GM21576 (cell line): ENCODE measurements around the gene GABRR2.
"Not testable (repeated sequence)": the region's sequence is repeated elsewhere in the genome, so short reads cannot be mapped to it uniquely, and the experiment has no call there.

Experiments
- ATAC-seq: cut with Tn5 transposase; IDR thresholded peaks from one replicate; pipeline ENCODE4 v1.9.1; 2021; ENCODE audit warnings: mild to moderate bottlenecking, moderate library complexity; ENCODE audit not compliant: unreplicated experiment

The GABRR2 gene

GRCh38 chr6:89328976-89329375 is 13.9 kb upstream of the GABRR2 start:
- ATAC-seq: no peak

GRCh38 chr6:89324304-89324703 is 9.2 kb upstream of the GABRR2 start:
- no peak for ATAC-seq

- no peak for ATAC-seq
Observed at GRCh38 chr6:89323511-89323971, 8.4 kb upstream of the GABRR2 start.

- ATAC-seq: no peak
Observed at GRCh38 chr6:89321131-89321970, 6.3 kb upstream of the GABRR2 start.

GRCh38 chr6:89320012-89320559 is 5.0 kb upstream of the GABRR2 start:
- ATAC-seq: no peak

GRCh38 chr6:89317067-89317466 is 2.0 kb upstream of the GABRR2 start:
- no peak for ATAC-seq

- no peak for ATAC-seq
Observed at GRCh38 chr6:89314692-89315091, 407 bp downstream of the GABRR2 start.

- ATAC-seq: no peak
Observed at GRCh38 chr6:89313006-89313405, 2.1 kb downstream of the GABRR2 start.

- ATAC-seq: no peak
Observed at GRCh38 chr6:89311853-89312531, 3.1 kb downstream of the GABRR2 start.

GRCh38 chr6:89311530-89311852 is 3.6 kb downstream of the GABRR2 start:
- no peak for ATAC-seq

- no peak for ATAC-seq
Observed at GRCh38 chr6:89310929-89311328, 4.2 kb downstream of the GABRR2 start.

- no peak for ATAC-seq
Observed at GRCh38 chr6:89308525-89309395, 6.3 kb downstream of the GABRR2 start.

GRCh38 chr6:89304517-89304916 is 10.6 kb downstream of the GABRR2 start:
- ATAC-seq: not testable (repeated sequence)

GRCh38 chr6:89302936-89303335 is 12.2 kb downstream of the GABRR2 start:
- no peak for ATAC-seq

GRCh38 chr6:89302195-89302770 is 12.8 kb downstream of the GABRR2 start:
- ATAC-seq: no peak

GRCh38 chr6:89301586-89302194 is 13.4 kb downstream of the GABRR2 start:
- ATAC-seq: no peak

GRCh38 chr6:89299466-89299850 is 15.6 kb downstream of the GABRR2 start:
- ATAC-seq: no peak

- ATAC-seq: no peak
Observed at GRCh38 chr6:89298680-89299465, 16.2 kb downstream of the GABRR2 start.

GRCh38 chr6:89297695-89298351 is 17.3 kb downstream of the GABRR2 start:
- ATAC-seq: peak; percentile 91
